SK-N-SH (cell line): ENCODE data around the gene RBMS3.

Experiments
- EZH2phosphoT487 ChIP-seq: fragments of 200-600 bp; sonication (generic); IDR thresholded peaks from 2 replicates; pipeline ENCODE4 v1.6.1; 2017; ENCODE audit warnings: low read depth, mixed run types, mild to moderate bottlenecking, antibody characterized with exemption, moderate library complexity, borderline replicate concordance
- GATA2 ChIP-seq: sonication (generic); formaldehyde crosslinking; IDR thresholded peaks from 2 replicates; pipeline ENCODE4 v1.5.0; 2020; ENCODE audit warnings: mild to moderate bottlenecking, missing genetic modification reagents
- POLR2AphosphoS5 ChIP-seq: IDR thresholded peaks from 2 replicates; pipeline ENCODE4 v1.6.1; 2012; ENCODE audit warnings: low read depth, low read length
- RCOR1 ChIP-seq: fragments of 150-350 bp; IDR thresholded peaks from 2 replicates; pipeline ENCODE4 v1.6.1; 2017; ENCODE audit warnings: antibody characterized with exemption, low read length
- SMC3 ChIP-seq: IDR thresholded peaks from 2 replicates; pipeline ENCODE4 v1.6.1; 2012; ENCODE audit warnings: low read depth, low read length, improper control_type of control experiment
- TF ChIP-seq, protein P1 (sequence below): fragments of 200-600 bp; sonication (generic); IDR thresholded peaks from 2 replicates; pipeline ENCODE4 v1.6.1; 2017; ENCODE audit warnings: antibody characterized with exemption, mild to moderate bottlenecking, moderate library complexity
- TF ChIP-seq, protein P2 (sequence below): IDR thresholded peaks from 2 replicates; pipeline ENCODE4 v1.4.0; 2012; ENCODE audit warnings: low read depth, borderline replicate concordance

DNA sequence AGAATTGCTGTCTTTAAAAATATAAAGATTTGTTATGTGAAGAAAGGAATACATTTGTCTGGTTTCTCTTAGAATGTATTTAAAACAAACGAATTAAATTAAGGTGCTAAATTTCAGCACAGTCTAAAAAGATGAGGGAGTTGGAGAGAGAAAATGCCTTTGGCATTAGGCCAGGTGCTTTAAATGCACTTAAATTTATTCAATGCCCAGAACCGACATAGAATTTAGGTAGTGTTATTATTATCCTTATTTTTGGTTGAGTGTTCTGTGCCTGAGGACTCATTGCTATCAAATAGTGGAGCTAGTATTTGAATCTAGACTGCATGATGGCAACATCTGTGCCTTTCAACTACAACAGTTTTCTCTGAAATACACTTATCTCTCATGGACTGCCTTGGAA lies 287.5 kb downstream of the RBMS3 start:
- TF ChIP-seq POLR2AphosphoS5 (no peak), RCOR1 (no peak), EZH2phosphoT487 (no peak), SMC3 (no peak), GATA2 (CRISPR knock-in tag) (no peak)
- TF ChIP-seq, protein P1, sequence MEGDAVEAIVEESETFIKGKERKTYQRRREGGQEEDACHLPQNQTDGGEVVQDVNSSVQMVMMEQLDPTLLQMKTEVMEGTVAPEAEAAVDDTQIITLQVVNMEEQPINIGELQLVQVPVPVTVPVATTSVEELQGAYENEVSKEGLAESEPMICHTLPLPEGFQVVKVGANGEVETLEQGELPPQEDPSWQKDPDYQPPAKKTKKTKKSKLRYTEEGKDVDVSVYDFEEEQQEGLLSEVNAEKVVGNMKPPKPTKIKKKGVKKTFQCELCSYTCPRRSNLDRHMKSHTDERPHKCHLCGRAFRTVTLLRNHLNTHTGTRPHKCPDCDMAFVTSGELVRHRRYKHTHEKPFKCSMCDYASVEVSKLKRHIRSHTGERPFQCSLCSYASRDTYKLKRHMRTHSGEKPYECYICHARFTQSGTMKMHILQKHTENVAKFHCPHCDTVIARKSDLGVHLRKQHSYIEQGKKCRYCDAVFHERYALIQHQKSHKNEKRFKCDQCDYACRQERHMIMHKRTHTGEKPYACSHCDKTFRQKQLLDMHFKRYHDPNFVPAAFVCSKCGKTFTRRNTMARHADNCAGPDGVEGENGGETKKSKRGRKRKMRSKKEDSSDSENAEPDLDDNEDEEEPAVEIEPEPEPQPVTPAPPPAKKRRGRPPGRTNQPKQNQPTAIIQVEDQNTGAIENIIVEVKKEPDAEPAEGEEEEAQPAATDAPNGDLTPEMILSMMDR: no peak
- TF ChIP-seq, protein P2, sequence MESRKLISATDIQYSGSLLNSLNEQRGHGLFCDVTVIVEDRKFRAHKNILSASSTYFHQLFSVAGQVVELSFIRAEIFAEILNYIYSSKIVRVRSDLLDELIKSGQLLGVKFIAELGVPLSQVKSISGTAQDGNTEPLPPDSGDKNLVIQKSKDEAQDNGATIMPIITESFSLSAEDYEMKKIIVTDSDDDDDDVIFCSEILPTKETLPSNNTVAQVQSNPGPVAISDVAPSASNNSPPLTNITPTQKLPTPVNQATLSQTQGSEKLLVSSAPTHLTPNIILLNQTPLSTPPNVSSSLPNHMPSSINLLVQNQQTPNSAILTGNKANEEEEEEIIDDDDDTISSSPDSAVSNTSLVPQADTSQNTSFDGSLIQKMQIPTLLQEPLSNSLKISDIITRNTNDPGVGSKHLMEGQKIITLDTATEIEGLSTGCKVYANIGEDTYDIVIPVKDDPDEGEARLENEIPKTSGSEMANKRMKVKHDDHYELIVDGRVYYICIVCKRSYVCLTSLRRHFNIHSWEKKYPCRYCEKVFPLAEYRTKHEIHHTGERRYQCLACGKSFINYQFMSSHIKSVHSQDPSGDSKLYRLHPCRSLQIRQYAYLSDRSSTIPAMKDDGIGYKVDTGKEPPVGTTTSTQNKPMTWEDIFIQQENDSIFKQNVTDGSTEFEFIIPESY: no peak
